HG02943 (cell line): ENCODE results near the gene PARD3.
"Not testable (repeated sequence)": the region's sequence is repeated elsewhere in the genome, so short reads cannot be mapped to it uniquely, and the experiment has no call there.

Experiments used
- ATAC-seq: cut with Tn5 transposase; IDR thresholded peaks from one replicate; pipeline ENCODE4 v1.9.1; 2021; ENCODE audit warnings: mild to moderate bottlenecking, low read depth, moderate library complexity; ENCODE audit not compliant: unreplicated experiment

PARD3 gene

DNA sequence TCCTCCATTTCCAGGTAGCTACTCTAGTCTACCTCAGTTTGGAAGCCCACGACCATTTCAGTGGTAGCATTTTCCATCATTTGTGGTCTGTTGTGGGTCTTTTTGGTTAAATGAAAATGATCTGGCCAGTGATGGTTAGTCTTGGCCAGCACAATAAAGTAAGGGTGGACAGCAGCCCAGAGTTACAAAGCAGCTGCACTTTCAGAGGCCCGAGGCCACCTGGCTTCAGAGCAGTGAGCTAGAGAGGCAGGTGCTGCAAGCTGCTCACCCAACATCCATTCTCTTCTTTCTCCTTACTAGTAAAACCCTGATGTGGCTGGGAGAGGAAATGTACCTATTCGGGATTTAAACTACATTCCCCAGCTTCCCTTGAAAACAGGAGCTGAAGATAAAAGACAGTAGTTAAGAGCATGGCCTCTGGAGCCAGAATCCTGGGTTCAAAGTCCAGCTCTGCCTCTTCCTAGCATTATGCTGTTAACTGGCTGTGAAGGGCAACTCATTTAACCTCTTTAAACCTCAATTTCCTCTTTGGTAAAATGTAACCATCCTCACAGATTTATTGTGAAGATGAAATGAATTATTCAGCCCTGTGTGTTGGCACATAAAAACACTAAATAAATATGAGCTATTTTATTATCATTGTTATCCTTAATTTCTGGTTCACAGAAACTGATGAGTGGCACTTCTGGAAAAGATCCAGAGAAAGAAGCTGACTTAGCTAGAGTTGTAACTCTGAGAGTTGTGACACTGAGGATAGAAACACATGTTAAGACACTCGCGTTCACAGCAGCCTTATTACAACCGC is 517.4 kb downstream of the PARD3 start:
- ATAC-seq = no peak

DNA sequence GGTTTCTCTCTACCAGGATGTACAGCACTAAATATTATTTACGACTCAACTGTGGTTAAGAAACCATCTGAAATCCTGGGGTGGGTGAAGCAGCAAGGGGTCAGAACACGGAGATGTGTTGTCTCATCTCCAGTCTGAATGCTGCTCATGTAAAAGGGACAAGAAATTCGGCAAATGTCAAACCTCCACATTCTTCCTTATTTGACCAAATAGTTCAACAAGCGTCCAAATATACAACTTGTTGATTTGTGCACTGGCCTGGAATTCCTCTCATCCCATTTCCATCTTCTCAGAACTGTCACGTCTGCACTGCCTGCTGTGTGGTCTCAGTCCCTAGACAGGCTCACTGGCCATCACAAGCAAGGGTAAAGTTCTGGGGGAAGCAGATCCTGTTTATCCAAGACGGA is 520.0 kb downstream of the PARD3 start:
- no peak for ATAC-seq

DNA sequence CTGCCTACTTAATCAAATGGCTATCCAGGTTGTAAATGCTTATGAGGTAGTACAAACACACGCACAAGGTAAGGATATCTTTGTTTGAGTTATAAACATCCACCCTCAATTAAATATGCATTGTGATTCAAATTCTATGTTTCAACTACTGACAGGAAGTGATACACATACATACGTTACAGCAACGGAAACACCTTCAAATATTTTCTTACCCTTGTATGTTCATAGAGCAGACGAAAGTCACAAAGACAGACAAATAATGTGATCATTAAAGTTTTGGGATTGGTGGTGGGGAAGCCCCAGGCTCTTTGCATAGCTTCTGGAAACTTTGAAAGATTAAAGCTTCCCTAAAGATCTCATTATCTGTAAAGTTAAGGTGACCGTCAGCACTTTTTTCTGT is 521.0 kb downstream of the PARD3 start:
- no peak for ATAC-seq

DNA sequence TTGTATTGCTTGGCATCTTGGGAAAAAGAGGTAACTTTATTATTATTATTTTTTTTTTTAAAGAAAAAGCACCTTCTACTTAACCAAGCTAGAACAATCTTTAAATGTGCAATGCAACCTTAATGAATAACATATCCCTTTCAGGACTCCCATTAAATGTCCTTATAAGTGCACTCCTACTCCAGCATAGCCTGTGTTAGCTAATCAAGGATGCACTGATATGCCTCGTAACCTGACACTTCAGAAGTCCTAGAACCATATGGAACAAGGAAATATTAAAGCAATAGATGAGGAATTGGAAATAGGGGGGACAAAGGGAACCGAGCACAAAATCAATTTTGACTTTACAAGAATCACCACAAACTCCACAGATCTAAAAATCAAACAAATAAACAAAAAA is 522.4 kb downstream of the PARD3 start:
- no peak for ATAC-seq

DNA sequence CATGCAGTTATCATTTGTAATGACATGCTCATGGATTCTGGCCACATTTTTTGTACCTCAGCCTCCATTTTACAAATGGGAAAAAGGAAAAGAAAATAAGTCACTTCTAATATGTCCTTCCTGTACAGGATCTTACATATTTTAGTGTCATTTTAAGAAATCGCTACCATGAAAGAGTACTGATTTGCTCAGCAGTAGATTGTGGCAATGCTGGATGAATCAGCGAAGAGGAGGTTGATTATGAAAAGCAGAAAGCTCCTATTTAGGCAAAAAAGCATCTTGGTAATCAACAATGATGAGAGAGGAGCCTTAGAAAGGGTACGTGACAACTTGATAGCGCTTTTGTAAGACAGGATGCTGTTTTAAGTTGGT is 522.9 kb downstream of the PARD3 start:
- ATAC-seq = no peak

DNA sequence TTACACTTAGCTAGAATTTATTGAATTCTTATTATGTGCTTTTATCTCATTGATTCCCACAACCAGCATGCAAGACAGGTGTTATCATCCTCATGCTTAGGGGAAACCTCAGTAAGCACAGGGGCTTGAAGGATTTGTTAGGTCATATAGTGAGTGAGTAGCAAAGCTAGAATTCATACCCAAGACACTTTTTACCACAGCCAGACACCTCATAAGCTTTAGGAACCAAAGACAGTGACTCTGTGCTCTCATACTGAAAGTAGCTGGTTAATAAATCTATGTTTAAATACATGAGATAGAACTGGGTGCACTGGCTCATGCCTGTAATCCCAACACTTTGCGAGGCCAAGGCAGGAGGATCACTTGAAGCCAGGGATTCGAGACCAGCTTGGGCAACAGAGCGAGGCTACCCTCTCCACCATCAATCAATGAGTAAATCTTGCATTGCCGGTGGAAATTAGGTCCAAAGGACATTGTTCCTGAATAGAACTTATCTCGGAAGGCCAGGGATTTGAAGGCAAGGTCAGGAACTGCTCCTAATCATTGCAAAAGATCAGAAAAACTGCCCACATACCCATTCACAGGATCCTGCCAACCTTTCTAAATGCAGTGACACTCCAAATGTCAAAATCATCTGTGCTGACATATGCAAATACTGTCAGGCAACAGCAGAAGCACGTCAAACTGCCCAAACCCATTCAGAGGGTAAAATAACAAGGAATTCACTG is 523.5 kb downstream of the PARD3 start:
- peak; percentile 92 for ATAC-seq

DNA sequence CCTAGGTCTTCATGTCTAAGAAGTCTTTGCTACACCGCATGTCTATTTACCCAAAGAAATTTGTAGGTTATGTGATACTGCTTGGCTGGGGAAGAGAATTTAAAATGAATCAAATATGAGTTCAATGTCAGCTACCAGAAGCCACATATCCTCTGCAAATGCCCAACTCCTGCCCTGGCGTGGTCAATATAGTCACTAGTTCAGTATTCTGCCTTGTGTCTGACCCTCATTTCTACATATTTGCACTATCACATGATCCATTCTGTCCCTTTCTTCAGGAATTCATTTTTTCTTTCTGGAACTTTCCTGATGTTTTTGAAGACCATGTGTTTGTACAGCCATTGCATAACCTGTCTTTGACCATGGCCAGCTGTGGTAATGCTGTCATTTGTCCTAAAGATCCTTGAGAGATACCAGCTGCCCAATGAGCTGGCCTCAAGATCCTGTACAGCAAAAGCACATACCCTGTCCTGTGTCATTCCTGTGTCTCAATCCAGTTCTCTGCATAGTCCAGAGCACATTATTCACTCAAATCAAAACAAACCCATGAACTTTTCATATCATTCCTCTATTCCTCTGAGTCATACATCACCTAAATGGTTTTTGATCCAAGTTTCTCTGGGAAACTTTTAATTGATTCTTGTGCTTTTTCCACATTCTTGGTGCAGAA is 524.5 kb downstream of the PARD3 start:
- ATAC-seq = no peak

DNA sequence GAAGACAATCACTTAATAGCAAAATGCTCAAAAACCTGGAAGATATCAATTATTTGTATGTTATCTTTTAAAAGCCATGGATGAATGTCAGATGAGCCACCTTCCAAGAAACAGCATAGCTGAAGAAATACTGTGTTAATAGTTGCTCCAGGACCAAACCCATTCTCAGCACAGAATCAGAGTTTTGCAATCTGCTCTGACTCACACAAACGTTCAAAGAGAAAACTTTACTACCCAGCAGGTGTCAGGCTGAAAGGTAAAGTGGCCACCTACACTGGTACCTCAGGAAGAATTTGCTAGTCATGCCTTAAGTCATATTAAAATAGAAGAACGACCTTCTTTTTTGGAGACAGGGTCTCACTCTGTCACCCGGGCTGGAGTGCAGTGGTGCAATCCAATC is 526.5 kb downstream of the PARD3 start:
- ATAC-seq = no peak

DNA sequence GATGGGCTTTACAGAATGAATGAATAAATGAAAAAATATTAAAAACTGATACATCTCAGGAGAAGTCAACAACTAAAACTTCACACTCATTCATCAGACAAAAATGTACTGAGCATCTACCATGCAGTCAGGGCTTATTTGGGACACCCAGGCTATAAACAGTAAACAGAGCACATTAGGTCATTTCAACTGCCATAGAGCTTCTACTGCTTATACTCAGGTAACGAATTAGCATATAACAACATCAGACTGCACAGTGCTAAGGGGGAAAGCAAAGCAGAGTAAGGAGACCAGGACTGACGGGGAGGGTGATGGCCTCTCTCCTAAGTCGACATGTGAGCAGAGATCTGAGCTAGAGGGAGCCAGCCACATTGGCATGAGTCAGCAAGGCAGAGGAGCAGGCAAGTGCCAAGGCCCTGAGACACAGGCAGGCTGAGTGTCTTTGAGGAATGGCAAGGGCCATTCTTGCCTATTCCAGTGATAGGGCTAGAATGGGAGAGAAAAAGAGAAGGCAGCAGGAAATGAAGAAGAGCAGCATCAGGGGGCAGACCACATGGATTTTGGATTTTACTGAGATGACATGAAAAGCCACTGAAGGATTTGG is 528.9 kb downstream of the PARD3 start:
- no peak for ATAC-seq

DNA sequence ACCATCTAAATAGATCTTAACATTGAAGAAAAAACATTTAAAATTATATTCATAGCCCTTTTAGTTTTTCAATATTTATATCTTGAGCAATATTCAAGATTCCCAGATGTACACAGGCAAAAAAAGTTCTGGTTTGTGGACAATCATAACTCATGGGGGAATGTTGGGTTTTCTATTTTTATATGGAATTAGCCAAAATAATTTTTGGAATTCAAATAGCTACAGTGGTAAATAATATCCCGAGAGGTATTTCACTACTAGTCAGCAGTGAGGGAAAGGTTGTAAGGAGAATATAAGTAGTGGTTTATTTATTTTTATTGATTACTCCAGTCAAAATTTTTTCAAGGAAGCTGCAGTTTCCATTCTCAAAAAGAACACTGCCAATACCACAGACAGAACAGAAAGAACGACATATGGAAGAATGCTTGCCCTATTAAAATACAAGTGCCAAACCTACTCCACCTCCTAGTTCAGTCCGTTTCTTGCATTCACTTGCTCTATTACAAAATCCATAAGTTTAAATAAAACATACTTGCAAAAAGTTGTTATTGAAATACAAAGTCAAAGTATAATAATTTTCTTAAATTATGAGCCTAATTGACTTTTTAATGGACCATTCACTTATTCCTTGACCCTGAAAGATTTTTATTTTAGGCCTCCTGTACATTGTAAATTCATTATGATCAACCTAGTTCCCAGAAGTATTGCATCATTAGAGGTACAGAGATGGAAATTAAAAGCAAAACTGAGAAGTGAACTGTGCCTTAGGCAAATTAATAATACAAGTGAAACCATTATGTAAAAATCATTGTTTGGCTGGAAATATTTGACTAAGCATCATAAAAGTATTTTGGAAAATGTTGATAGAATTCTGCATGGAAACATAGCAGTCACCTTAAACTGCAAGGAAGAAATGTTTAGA is 533.2 kb downstream of the PARD3 start:
- no peak for ATAC-seq

DNA sequence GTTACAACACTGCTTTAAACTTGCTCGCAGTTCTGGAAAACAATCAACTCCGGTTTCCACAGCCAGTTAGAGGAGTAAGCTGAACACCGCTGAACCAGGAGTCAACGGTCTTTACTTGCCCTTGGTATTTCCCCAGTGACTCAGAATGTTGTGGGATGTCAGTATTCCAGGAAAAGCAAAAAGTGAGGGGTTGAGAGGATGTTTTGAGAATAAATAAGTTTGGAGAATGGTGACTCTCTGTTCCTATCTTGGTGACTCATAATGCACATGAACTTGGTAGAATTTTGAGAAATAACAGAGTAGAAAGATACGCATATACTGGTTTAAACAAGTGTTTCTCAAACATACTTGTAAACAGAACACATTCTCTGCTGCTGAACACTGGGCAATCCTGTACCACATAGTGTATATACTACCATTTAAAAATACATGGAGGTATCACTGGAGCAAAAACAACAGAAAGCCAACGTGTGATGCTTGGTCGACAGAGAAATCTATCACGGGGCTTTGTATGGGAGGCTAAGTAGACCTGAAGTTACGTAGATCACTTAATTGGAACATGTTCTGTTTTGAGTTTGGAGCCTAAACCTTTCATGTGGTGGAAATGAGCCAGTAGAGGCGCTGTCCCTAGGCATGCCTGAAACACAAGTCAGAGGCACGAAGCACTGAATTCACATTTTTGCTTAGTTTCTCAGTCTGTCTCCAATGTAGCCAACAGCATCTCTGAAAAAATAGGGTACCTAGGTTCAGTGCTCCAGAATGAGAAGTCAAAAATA is 534.3 kb downstream of the PARD3 start:
- ATAC-seq = no peak

DNA sequence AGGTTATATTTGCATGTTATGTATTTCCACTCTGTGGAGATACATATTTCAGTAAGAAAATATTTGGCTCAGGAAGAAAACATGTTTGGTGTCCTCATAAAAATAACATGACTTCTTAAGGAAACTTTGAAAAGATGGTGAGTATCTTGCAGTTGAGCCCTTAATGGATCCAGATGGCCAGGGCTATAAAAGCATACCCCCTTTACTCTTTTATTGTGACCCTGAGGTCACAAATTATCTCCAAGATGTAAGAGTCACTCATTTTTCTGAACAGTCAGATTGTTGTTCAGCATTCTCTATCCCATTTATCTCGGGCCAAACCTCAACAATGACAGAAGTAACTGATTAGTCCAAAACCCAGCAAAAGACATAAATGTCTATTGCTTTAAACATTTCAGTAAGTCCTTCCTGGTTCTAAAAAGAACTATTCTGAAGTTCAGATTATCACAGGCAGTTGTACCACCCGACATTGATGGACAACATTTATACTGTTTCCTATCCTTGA is 539.4 kb downstream of the PARD3 start:
- no peak for ATAC-seq

DNA sequence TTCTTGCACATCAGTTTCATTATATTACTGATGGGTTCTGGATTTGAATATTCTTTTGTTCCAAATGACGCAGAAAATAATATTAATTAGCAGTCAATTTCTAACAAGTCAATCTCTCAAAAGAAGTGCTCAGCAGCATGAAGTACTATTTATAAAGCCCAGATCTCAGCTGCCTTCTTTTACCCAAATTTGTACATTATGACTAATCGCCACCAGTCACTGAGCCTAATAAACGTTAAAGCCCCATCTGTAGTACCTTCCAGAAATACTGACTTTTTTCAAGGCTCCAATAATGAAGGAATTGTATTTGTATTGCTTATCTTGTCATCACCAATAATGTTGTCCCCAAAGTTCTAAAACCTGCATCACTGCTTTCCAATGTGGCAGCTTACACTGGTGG is 540.2 kb downstream of the PARD3 start:
- no peak for ATAC-seq

DNA sequence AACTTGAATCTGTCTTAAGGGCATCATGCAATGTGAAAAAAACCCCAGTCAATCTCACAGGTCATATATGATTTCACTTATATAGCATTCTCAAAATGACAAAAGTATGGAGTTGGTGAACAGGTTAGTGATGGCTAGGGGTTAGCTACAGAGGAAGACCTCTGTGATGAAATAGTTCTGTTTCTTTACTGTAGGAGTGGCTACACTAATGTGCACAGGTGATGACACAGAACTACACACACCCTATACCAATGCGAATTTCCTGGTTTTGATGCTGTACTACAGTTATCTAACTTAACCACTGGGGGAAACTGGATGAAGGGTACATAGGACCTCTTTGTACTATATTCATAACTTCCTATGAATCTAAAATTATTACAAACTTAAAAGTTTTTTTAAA is 541.8 kb downstream of the PARD3 start:
- ATAC-seq = no peak

DNA sequence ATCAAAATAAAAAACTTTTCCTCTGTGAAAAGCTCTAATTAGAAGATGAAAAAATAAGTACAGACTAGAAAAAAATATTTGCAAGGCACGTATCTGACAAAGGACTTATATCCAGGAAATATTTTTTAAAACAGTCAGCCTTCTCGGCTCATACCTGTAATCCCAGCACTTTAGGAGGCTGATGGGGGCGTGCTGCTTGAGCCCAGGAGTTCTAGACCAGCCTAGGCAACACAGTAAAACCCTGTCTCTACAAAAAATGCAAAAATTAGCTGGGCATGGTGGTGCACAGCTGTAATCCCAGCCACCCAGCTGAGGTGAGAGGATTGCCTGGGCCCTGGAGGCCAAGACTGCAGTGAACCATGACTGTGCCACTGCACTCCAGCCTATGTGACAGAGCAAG is 542.8 kb downstream of the PARD3 start:
- no peak for ATAC-seq

DNA sequence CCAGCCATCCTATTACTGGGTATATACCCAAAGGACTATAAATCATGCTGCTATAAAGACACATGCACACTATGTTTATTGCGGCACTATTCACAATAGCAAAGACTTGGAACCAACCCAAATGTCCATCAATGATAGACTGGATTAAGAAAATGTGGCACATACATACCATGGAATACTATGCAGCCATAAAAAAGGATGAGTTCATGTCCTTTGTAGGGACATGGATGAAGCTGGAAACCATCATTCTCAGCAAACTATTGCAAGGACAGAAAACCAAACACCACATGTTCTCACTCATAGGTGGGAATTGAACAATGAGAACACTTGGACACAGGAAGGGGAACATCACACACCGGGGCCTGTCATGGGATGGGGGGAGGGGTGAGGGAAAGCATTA is 546.7 kb downstream of the PARD3 start:
- not testable (repeated sequence) for ATAC-seq

DNA sequence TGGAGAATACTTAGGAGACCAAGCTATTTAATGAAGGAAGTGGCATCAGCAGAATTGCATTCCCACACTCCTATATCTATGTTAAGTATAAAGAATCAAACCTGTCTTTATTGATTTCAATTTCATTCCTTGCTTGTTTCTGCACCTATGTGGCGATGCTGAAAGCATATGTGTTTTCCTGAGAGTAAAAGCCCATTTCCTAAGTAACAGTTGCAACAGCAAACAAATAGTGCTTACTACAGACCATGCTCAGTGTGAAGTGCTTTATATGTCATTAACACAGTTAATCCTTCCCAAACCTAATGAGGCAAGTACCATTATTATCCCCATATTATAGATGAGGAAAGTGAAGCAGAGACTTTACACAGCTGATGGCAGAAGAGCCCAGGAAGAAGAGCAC is 552.1 kb downstream of the PARD3 start:
- no peak for ATAC-seq

DNA sequence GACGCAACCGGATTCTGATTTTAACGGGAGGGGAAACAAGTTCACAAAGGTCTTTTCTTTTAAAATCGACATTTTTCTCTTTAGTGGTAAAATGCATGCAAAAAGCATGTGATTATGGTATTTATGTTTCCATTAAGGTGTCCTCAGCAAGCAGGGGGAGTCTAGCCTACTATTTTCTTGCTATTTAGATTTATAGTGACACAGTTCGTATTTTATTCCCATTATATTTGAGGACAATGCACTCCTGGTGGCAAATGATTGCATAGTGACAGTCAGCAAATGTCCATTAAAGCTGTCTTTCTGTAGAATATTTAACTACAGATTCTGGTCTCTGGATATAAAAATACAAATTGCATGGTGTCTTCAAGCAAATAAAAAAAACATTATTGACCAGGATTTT is 554.2 kb downstream of the PARD3 start:
- ATAC-seq = no peak

DNA sequence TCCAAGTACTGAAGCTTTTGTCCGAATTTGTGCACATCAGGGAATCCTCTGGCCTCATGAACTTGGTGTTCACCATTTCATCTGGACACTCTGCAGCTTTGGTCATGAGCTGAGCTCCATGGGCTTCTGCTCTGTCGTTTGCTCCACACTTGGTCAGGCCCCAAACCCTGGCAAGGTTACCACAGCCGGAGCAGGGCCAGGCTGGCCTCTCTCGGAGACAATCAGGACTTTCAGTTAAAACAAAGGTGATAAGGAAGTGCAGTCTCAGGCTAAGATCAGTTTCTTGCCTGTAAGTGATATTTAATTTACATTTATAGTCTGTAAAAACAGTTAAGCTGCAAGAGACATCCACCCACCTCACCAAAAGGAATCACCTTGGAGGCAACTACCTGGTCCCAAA is 558.9 kb downstream of the PARD3 start:
- ATAC-seq = no peak
